ENCODE data around the gene MYO3B. TPM values are rescaled to one million over a fixed set of nuclear protein-coding genes. Genes with fewer than 3 reads are reported as not detected.

MYO3B gene
- total RNA-seq, 1 experiment from 2014 or later = 0.63 TPM

DNA sequence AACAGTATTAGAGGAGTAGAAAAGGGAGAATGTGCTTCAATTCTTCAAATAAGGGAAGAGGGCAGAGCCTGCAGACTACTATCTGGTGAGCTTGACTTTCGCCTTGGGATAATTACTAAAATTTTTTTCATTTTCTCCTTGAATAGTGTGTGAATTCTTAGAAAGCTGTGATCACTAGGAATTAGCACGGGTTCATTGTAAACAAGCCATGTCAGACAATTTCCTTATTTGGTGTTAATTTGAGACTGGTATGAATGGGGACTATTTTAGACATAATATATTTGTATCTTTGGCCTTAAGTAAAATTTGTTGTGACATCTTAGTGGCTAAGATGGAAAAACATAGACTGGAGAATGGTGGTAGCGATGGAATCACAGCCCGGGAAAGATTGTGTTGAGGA is 66.6 kb downstream of the MYO3B start:
- Mint-ChIP-seq H3K36me3 (ENCODE audit: insufficient read depth in 1 of 3, low read depth in 3 of 3) (no peaks in the 10 kb centered on the region), H3K27me3 (ENCODE audit: low read depth) (no peaks in the 10 kb centered on the region), H3K27ac (no peak overlapping the region), H3K4me3 (no peak overlapping the region), H3K4me1 (peaks cover 6 to 7% of the 10 kb centered on the region in 2 experiments; a peak in 2 of 4 replicates), H3K9me3 (no peaks in the 10 kb centered on the region)
- H2BK5ac ChIP-seq (ENCODE audit: insufficient read length, low read length) = no peak overlapping the region
- no peaks in the 10 kb centered on the region for H4K20me1 ChIP-seq (ENCODE audit: control insufficient read depth, insufficient read depth, insufficient read length)
- H3K4me2 ChIP-seq (ENCODE audit: insufficient read depth, insufficient read length, low read length) = no peak overlapping the region
- H3T11ph ChIP-seq (ENCODE audit: low read length) = no peak overlapping the region
- no peaks in the 10 kb centered on the region for H3K4me1 ChIP-seq (ENCODE audit: insufficient read depth, low read length)
- H3K79me2 ChIP-seq (ENCODE audit: insufficient read depth, low read length) = no peaks in the 10 kb centered on the region
- H3K27ac ChIP-seq (ENCODE audit: insufficient read length, low read depth, low read length) = no peak overlapping the region
- H2BK120ac ChIP-seq (ENCODE audit: low read depth, low read length, poor library complexity, severe bottlenecking) = no peak overlapping the region
- H3K23ac ChIP-seq (ENCODE audit: insufficient read length, low read depth, low read length) = no peak overlapping the region
- H2BK12ac ChIP-seq (ENCODE audit: insufficient read length, low read depth, low read length) = no peak overlapping the region
- H3K27me3 ChIP-seq (ENCODE audit: insufficient read depth, low read length) = no peaks in the 10 kb centered on the region
- H3K14ac ChIP-seq (ENCODE audit: insufficient read depth, low read length) = no peak overlapping the region
- H3K4ac ChIP-seq (ENCODE audit: low read depth, low read length) = no peak overlapping the region
- H3K9me3 ChIP-seq (ENCODE audit: control insufficient read depth, low read depth, low read length) = no peaks in the 10 kb centered on the region
- no peak overlapping the region for H3K18ac ChIP-seq (ENCODE audit: insufficient read length, low read depth, low read length)
- H4K8ac ChIP-seq (replicated peaks; ENCODE audit: insufficient read length, low read depth, low read length) = no peak overlapping the region
- no peaks in the 10 kb centered on the region for H3K23me2 ChIP-seq (ENCODE audit: insufficient read length, low read depth, low read length, poor library complexity, severe bottlenecking)
- H2AK5ac ChIP-seq (ENCODE audit: insufficient read length, low read length) = no peak overlapping the region
- no peak overlapping the region for H2AFZ ChIP-seq (ENCODE audit: low read length)
- TF ChIP-seq, protein P1, sequence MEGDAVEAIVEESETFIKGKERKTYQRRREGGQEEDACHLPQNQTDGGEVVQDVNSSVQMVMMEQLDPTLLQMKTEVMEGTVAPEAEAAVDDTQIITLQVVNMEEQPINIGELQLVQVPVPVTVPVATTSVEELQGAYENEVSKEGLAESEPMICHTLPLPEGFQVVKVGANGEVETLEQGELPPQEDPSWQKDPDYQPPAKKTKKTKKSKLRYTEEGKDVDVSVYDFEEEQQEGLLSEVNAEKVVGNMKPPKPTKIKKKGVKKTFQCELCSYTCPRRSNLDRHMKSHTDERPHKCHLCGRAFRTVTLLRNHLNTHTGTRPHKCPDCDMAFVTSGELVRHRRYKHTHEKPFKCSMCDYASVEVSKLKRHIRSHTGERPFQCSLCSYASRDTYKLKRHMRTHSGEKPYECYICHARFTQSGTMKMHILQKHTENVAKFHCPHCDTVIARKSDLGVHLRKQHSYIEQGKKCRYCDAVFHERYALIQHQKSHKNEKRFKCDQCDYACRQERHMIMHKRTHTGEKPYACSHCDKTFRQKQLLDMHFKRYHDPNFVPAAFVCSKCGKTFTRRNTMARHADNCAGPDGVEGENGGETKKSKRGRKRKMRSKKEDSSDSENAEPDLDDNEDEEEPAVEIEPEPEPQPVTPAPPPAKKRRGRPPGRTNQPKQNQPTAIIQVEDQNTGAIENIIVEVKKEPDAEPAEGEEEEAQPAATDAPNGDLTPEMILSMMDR (conservative IDR thresholded peaks at IDR 0.05) = no peak
- H2BK20ac ChIP-seq (ENCODE audit: low read depth, low read length, poor library complexity, severe bottlenecking) = no peak overlapping the region
- H4K91ac ChIP-seq (ENCODE audit: insufficient read length, low read depth, low read length) = no peak overlapping the region
- H3K9ac ChIP-seq (ENCODE audit: extremely low read depth, insufficient read length, low read length) = no peak overlapping the region
- no peaks in the 10 kb centered on the region for H3K79me1 ChIP-seq (ENCODE audit: insufficient read depth, low read depth, low read length, poor library complexity, severe bottlenecking)
- H2BK15ac ChIP-seq (ENCODE audit: low read depth, low read length) = no peak overlapping the region
- no peak overlapping the region for H4K5ac ChIP-seq (ENCODE audit: insufficient read length, low read depth, low read length)
- H3K56ac ChIP-seq (ENCODE audit: insufficient read length, low read depth, low read length) = no peak overlapping the region
- no CpG with 5 or more reads among the region's 4 CpGs for WGBS (ENCODE audit: extremely low coverage, insufficient read length, low lambda C conversion rate)
- no peak for DNase-seq

Measured in H9 (cell line).